GM19372 (cell line): ENCODE data around the gene MUC20.
"Not testable (repeated sequence)": the region's sequence is repeated elsewhere in the genome, so short reads cannot be mapped to it uniquely, and the experiment has no call there.

ENCODE experiments used
- ATAC-seq: cut with Tn5 transposase; IDR thresholded peaks from one replicate; pipeline ENCODE4 v1.9.1; 2021; ENCODE audit warnings: mild to moderate bottlenecking, low read depth, moderate library complexity; ENCODE audit not compliant: unreplicated experiment

Gene MUC20

GRCh38 chr3:195692781-195693427 is 27.9 kb upstream of the MUC20 start:
- no peak for ATAC-seq

- ATAC-seq = no peak
These were observed 27.2 kb upstream of the MUC20 start for GRCh38 chr3:195693428-195694216.

GRCh38 chr3:195694217-195695076 is 26.3 kb upstream of the MUC20 start:
- ATAC-seq = not testable (repeated sequence)

- no peak for ATAC-seq
These were observed 24.0 kb upstream of the MUC20 start for GRCh38 chr3:195696632-195697278.

- no peak for ATAC-seq
These were observed 23.0 kb upstream of the MUC20 start for GRCh38 chr3:195697582-195698324.

GRCh38 chr3:195698325-195698646 is 22.5 kb upstream of the MUC20 start:
- ATAC-seq = no peak

- no peak for ATAC-seq
These were observed 22.0 kb upstream of the MUC20 start for GRCh38 chr3:195698647-195699387.

GRCh38 chr3:195699388-195699771 is 21.4 kb upstream of the MUC20 start:
- ATAC-seq = no peak

GRCh38 chr3:195699860-195700259 is 20.9 kb upstream of the MUC20 start:
- ATAC-seq = no peak

- no peak for ATAC-seq
These were observed 20.5 kb upstream of the MUC20 start for GRCh38 chr3:195700319-195700718.

- ATAC-seq = no peak
These were observed 19.5 kb upstream of the MUC20 start for GRCh38 chr3:195701042-195701915.

- no peak for ATAC-seq
These were observed 17.0 kb upstream of the MUC20 start for GRCh38 chr3:195703776-195704175.

- ATAC-seq = no peak
These were observed 16.3 kb upstream of the MUC20 start for GRCh38 chr3:195704433-195704999.

GRCh38 chr3:195705081-195705991 is 15.4 kb upstream of the MUC20 start:
- ATAC-seq = no peak

- ATAC-seq = no peak
These were observed 12.7 kb upstream of the MUC20 start for GRCh38 chr3:195708061-195708460.

- no peak for ATAC-seq
These were observed 11.9 kb upstream of the MUC20 start for GRCh38 chr3:195708626-195709481.
